22Rv1 (cell line): Measurements from ENCODE around the gene PARD3B.

Source experiments
- H3K27ac ChIP-seq: fragments of 450-650 bp; 2 replicates; pipeline ENCODE4 v1.5.1; 2017
- ZFX ChIP-seq: fragments of 450-650 bp; IDR thresholded peaks from 2 replicates; pipeline ENCODE4 v1.6.1; 2017; ENCODE audit warnings: antibody characterized with exemption, borderline replicate concordance
- TF ChIP-seq, protein P1 (sequence below): fragments of 450-650 bp; IDR thresholded peaks from 2 replicates; pipeline ENCODE4 v1.5.1; 2017; ENCODE audit warnings: mild to moderate bottlenecking

The PARD3B gene

GRCh38 chr2:204869132-204869823 lies 324.0 kb downstream of the PARD3B start:
- H3K27ac ChIP-seq = no peak overlapping the region

GRCh38 chr2:204870053-204870452 lies 324.8 kb downstream of the PARD3B start:
- TF ChIP-seq ZFX = no peak
- TF ChIP-seq, protein P1, sequence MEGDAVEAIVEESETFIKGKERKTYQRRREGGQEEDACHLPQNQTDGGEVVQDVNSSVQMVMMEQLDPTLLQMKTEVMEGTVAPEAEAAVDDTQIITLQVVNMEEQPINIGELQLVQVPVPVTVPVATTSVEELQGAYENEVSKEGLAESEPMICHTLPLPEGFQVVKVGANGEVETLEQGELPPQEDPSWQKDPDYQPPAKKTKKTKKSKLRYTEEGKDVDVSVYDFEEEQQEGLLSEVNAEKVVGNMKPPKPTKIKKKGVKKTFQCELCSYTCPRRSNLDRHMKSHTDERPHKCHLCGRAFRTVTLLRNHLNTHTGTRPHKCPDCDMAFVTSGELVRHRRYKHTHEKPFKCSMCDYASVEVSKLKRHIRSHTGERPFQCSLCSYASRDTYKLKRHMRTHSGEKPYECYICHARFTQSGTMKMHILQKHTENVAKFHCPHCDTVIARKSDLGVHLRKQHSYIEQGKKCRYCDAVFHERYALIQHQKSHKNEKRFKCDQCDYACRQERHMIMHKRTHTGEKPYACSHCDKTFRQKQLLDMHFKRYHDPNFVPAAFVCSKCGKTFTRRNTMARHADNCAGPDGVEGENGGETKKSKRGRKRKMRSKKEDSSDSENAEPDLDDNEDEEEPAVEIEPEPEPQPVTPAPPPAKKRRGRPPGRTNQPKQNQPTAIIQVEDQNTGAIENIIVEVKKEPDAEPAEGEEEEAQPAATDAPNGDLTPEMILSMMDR = no peak
- H3K27ac ChIP-seq = no peak overlapping the region

More at GRCh38 chr2:204869132-204869823, 324.0 kb downstream of the PARD3B start:
- TF ChIP-seq, protein P1 = no peak
- no peak for TF ChIP-seq ZFX

DNA sequence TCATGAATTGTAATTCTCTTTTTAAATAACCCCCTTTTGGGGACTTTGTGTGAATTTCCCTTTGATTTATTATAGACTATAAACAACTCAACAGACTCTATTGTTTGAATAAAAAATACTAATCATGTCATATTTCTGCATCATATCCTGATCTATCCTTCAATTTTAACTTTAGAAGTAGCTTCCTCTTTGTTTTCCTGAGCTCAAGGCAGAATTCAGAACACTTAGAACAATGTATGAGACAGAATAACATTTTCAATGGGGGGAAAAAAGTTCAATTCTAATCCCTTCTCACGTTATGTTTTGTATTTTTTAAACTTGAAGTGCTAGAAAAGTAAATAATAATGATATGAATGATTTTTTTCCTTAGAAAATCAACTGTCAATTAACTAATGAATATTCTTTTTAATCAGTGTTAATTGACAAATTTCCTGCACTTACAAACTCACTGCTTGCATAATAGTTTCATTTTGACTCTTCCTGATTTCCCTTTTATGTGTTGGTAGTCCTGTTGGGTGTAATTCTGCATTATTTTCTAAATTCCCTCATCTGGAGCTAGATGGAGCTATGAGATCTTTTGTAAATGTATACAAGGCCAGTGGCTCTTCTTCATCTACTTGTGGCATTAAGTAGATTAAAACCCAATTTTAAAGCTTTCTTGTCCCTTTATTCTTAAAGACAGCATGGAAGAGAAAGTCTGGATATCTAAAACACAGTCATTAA lies 326.1 kb downstream of the PARD3B start:
- no peak for TF ChIP-seq ZFX
- TF ChIP-seq, protein P1 = peak; percentile 39
- H3K27ac ChIP-seq = no peak overlapping the region

DNA sequence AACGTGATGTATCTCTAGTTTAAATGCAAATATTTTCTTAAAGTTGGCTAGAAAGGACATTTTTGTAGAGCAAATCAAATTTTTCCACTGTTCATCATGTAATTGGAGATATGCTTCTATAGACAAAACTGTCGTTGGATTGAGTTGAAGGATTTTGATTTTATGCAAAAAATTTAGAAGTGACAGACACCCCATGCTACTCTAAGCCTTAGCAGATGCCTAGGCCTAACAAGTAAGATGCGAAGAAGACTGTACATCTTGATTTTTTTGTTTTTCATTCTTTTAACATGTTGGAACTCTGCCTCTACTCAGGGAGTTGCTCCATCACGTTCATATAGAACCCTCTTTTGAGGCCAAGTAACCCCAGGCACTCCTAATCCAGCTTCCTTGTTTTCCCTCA lies 331.0 kb downstream of the PARD3B start:
- no peak overlapping the region for H3K27ac ChIP-seq
- TF ChIP-seq, protein P1 = no peak
- TF ChIP-seq ZFX = no peak

GRCh38 chr2:204877691-204878090 lies 332.4 kb downstream of the PARD3B start:
- TF ChIP-seq ZFX = no peak
- TF ChIP-seq, protein P1 = no peak
- no peak overlapping the region for H3K27ac ChIP-seq

DNA sequence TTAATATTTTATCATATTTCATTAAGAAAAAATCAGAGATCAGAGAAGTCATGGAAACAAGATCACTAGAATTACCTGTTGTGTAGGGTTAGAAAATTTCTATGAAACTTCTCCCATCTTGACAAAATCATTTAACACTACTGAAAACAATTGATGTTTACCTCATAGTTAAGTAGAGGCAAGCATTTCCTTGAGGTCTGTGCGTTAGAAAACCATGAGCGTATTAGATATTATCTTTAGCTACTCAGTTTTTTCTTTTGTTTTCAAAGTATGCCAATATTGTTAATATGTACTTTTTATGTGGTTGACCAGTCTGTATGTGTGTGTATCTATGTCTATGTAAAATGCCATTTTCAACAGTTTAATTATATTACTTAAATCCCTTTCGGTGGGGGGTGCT lies 335.7 kb downstream of the PARD3B start:
- TF ChIP-seq ZFX = no peak
- TF ChIP-seq, protein P1 = no peak
- H3K27ac ChIP-seq = no peak overlapping the region

GRCh38 chr2:204881655-204882054 lies 336.4 kb downstream of the PARD3B start:
- TF ChIP-seq, protein P1 = no peak
- TF ChIP-seq ZFX = no peak
- no peak overlapping the region for H3K27ac ChIP-seq
